ENCODE data around the gene CCDC192. TPM values are rescaled to one million over a fixed set of nuclear protein-coding genes. Genes with fewer than 3 reads are reported as not detected.

CCDC192 gene
- total RNA-seq, 1 experiment from 2014 or later = not detected

- H3K27ac Mint-ChIP-seq (ENCODE audit: low read depth, unreplicated experiment) = peak overlapping the region; percentile 20
- POLR2A ChIA-PET = no interaction called here
Observed at GRCh38 chr5:127839072-127839471, 135.9 kb downstream of the CCDC192 start.

DNA sequence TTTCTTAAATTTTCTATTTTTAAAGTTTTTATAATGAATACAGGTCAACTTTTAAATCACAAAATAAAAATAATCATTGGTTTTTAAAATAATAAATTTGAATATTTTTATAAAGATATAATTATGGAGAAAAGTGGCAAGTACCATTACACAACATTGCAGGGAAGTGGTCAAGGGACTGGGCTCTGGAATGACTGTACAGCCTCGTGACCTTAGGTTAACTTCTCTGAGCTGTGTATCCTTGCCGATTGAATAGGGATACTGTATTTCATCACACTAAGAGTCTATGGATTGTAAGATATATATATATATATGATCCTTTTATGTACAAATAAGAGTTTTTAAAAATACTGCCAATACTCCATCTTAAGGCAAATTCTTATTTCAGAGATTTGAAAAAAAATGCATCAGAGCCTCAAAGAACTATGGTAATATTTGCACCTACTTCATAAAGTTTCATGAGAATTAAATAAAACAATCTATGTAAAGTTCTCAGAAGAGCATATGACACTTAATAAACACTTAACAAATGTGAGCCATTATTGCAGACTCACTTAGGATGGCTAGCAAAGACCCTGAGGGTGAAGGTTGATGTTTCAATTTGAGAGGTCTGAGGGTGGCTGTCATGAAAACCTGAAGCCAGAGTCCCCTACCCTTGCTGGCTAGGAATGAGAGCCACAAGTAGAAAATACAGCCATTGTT, 136.5 kb downstream of the CCDC192 start:
- no peak overlapping the region for H3K4me3 Mint-ChIP-seq (ENCODE audit: unreplicated experiment)
- H3K4me1 Mint-ChIP-seq (ENCODE audit: insufficient read depth, unreplicated experiment) = peaks cover 8% of the 10 kb centered on the region
- DNase-seq (ENCODE audit: unreplicated experiment) = no peak
- H3K36me3 Mint-ChIP-seq (ENCODE audit: insufficient read depth, unreplicated experiment) = no peaks in the 10 kb centered on the region
- BruUV-seq (replicated peaks) = no TSS peak
- no peaks in the 10 kb centered on the region for H3K9me3 Mint-ChIP-seq (ENCODE audit: unreplicated experiment)
- H3K27ac Mint-ChIP-seq (ENCODE audit: low read depth, unreplicated experiment) = no peak overlapping the region
- intact Hi-C loops (cut with micrococcal nuclease) = no loop called here
- no peaks in the 10 kb centered on the region for H3K27me3 Mint-ChIP-seq (ENCODE audit: insufficient read depth, unreplicated experiment)
- CTCF ChIA-PET = no interaction called here
- no peak for TF ChIP-seq CTCF (IDR thresholded peaks at IDR 0.05; ENCODE audit: unreplicated experiment)
- POLR2A ChIA-PET = no interaction called here

More at GRCh38 chr5:127839072-127839471, 135.9 kb downstream of the CCDC192 start:
- Mint-ChIP-seq H3K9me3 (ENCODE audit: unreplicated experiment) (no peaks in the 10 kb centered on the region), H3K27me3 (ENCODE audit: insufficient read depth, unreplicated experiment) (no peaks in the 10 kb centered on the region), H3K4me3 (ENCODE audit: unreplicated experiment) (no peak overlapping the region), H3K36me3 (ENCODE audit: insufficient read depth, unreplicated experiment) (no peaks in the 10 kb centered on the region), H3K4me1 (ENCODE audit: insufficient read depth, unreplicated experiment) (peaks cover 12% of the 10 kb centered on the region)
- intact Hi-C loops (cut with micrococcal nuclease) = no loop called here
- no peak for DNase-seq (ENCODE audit: unreplicated experiment)
- CTCF ChIA-PET = interaction anchor here (0.6 kb wide), 2 partner anchors 17 to 422 kb away, joined by 3 read pairs; no protein-coding TSS in a partner anchor
- no peak for TF ChIP-seq CTCF (IDR thresholded peaks at IDR 0.05; ENCODE audit: unreplicated experiment)
- BruUV-seq (replicated peaks) = no TSS peak

DNA sequence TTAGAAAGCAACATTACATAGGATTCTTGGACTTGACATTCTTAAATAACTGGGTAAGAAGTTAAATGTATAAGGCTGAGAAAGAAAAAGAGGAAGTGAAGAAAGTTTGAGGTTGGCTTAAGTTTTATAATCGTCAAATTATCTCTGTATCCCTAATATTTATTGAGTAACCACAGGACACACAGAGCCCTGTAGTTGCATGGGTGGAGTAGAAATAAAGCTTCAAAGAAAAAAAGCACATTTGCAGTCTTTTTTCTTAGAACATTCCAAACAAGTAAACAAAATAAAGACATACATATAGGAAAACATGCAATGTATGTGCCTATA, 137.0 kb downstream of the CCDC192 start:
- no peaks in the 10 kb centered on the region for H3K9me3 Mint-ChIP-seq (ENCODE audit: unreplicated experiment)

GRCh38 chr5:127840809-127841208, 137.6 kb downstream of the CCDC192 start:
- ChIA-PET CTCF (interaction anchor here (1.6 kb wide), 1 partner anchor 31 kb away, joined by 4 read pairs; no protein-coding TSS in a partner anchor), POLR2A (interaction anchor here (0.9 to 1.4 kb wide), 2 partner anchors 9 to 30 kb away, joined by 3 read pairs; no protein-coding TSS in a partner anchor)
- Mint-ChIP-seq H3K9me3 (ENCODE audit: unreplicated experiment) (no peaks in the 10 kb centered on the region), H3K27ac (ENCODE audit: low read depth, unreplicated experiment) (no peak overlapping the region), H3K4me3 (ENCODE audit: unreplicated experiment) (no peak overlapping the region), H3K27me3 (ENCODE audit: insufficient read depth, unreplicated experiment) (no peaks in the 10 kb centered on the region), H3K36me3 (ENCODE audit: insufficient read depth, unreplicated experiment) (no peaks in the 10 kb centered on the region), H3K4me1 (ENCODE audit: insufficient read depth, unreplicated experiment) (peaks cover 8% of the 10 kb centered on the region)
- BruUV-seq (replicated peaks) = no TSS peak
- DNase-seq (ENCODE audit: unreplicated experiment) = no peak
- intact Hi-C loops (cut with micrococcal nuclease) = no loop called here
- no peak for TF ChIP-seq CTCF (IDR thresholded peaks at IDR 0.05; ENCODE audit: unreplicated experiment)

More for the DNA sequence above, 137.0 kb downstream of the CCDC192 start:
- Mint-ChIP-seq H3K36me3 (ENCODE audit: insufficient read depth, unreplicated experiment) (no peaks in the 10 kb centered on the region), H3K4me1 (ENCODE audit: insufficient read depth, unreplicated experiment) (peaks cover 8% of the 10 kb centered on the region), H3K4me3 (ENCODE audit: unreplicated experiment) (no peak overlapping the region), H3K27ac (ENCODE audit: low read depth, unreplicated experiment) (no peak overlapping the region), H3K27me3 (ENCODE audit: insufficient read depth, unreplicated experiment) (no peaks in the 10 kb centered on the region)
- intact Hi-C loops (cut with micrococcal nuclease) = no loop called here
- CTCF ChIA-PET = no interaction called here
- TF ChIP-seq CTCF (IDR thresholded peaks at IDR 0.05; ENCODE audit: unreplicated experiment) = no peak
- DNase-seq (ENCODE audit: unreplicated experiment) = no peak
- BruUV-seq (replicated peaks) = no TSS peak
- POLR2A ChIA-PET = no interaction called here

All from MCF 10A (cell line).